ENCODE measurements around the gene HJURP. TPM values are rescaled to one million over a fixed set of nuclear protein-coding genes. Genes with fewer than 3 reads are reported as not detected.
A peak's percentile ranks its signal among the peaks of the same experiment; 100 is the strongest.

Gene HJURP
- total RNA-seq, 1 donor from 2014 or later, result 0.52 TPM

DNA sequence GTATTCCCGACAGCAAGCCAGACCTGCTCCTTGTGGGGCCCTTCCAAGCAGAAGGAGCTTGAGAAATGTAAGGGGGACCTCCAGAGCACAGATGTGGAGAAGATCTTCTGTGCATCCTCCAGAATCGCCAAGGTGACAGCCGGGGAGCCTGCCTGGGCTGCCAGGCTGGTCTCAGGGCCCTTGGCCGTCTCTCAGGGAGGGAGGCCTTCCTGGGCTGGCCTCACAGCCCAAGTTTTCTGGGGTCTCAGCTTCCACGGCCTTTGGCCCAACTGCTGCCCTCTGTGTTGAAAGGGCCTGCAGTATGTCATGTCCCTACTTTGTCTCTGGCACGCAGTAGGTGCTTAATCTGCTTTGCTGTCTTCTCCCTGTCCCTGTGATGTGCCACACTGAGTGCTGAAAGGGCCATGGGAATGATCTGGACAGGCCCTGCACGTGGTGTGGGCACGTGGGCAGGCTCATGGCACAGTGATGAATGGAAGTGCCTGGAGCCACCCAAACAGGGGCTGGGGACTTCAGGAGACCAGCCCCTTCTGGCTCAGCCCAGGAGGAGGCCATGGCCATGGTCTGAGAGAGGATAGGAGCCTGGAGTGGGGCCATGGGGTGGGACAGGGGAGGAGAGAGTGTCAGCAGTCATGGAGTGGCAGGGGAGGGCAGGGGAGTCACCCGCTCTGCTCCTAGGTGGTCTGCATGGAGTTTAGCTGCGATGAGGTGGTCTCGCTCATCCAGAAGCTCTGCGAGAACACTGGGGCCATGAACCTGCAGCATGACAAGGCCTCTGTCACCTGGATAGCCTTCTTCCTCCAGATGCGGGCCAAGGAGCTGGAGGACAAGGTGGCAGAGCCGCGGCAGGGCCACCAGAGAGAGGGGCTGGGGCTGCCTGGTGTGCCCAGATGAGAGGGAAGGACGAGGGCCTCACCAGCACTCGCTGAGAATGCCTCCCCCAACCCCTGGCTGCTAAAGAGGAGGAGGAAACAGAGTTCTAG, 35.4 kb downstream of the HJURP start:
- ATAC-seq, result no peak
- intact Hi-C loops (cut with micrococcal nuclease), result no loop called here
- DNase-seq, result no peak

GRCh38 chr2:233817995-233818638, 36.2 kb downstream of the HJURP start:
- no peak for ATAC-seq
- intact Hi-C loops (cut with micrococcal nuclease), result no loop called here
- DNase-seq, result no peak

DNA sequence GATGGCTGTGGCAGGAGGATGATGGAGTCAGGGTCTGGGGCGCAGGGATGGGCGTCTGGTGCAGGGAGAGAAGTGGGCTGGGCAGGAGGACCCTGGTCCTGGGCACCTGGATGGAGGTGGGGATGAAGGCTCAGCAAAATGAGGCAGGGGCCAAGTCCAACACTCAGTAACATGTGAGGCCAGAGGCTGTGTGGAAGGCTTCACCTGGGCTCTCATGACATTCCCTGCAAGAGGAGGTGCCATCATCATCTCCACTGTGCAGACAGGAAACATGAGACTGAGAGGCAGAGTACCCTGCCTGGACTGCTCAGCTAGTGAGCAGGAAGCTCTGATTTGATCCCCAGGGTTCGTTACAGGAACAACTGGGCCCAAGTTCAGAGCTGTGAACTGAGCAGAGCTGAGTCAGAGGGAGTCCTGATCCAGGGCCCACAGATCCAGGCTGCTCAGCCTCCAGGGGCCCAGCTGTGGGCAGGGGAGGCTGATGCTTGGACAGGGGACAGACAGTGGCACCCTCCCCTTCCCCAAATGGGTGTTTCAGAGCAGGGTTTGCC, 36.9 kb downstream of the HJURP start:
- intact Hi-C loops (cut with micrococcal nuclease), result no loop called here
- ATAC-seq (no peak), DNase-seq (no peak)

GRCh38 chr2:233816771-233817170, 37.6 kb downstream of the HJURP start:
- ATAC-seq (peak; percentile 18), DNase-seq (no peak)
- intact Hi-C loops (cut with micrococcal nuclease), result no loop called here

DNA sequence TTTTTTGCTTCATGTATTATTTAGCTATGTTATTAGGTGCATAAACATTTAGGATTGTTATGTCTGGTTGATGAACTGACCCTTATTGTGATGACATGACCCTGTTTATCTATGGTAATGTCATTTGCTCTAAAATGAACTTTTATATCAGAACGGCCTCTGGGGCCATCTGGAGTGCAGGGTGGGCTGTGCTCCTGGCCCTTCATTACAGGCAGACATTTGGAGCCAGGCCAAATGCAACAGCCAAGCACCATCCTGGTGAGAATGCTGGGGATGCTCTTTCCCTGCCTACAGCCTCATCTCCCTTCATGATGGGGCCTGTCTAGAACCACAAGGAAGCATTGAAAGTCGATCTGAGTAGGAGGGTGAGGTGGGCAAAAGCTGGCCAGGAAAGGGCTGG, 38.0 kb downstream of the HJURP start:
- intact Hi-C loops (cut with micrococcal nuclease), result no loop called here
- no peak for ATAC-seq

DNA sequence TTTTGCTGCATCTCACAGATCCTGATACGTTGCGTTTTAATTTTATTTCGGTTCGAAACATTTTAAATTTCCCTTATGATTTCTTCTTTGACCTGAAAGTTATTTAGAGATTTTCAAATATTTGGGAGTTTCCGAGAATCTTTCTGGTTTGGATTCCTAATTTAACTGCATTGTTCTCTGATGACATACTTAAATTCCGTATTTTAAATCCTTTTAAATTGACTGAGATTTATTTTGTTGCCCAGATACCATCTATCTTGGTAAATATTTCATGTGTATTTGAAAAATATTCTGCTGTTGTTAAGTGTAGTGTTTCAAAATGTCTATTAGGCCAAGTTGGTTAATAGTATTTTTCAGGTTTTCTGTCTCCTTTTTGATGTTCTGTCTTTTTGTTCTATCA, 38.5 kb downstream of the HJURP start:
- intact Hi-C loops (cut with micrococcal nuclease), result no loop called here
- no peak for ATAC-seq
- no peak for DNase-seq

More for the DNA sequence above, 38.0 kb downstream of the HJURP start:
- no peak for DNase-seq

DNA sequence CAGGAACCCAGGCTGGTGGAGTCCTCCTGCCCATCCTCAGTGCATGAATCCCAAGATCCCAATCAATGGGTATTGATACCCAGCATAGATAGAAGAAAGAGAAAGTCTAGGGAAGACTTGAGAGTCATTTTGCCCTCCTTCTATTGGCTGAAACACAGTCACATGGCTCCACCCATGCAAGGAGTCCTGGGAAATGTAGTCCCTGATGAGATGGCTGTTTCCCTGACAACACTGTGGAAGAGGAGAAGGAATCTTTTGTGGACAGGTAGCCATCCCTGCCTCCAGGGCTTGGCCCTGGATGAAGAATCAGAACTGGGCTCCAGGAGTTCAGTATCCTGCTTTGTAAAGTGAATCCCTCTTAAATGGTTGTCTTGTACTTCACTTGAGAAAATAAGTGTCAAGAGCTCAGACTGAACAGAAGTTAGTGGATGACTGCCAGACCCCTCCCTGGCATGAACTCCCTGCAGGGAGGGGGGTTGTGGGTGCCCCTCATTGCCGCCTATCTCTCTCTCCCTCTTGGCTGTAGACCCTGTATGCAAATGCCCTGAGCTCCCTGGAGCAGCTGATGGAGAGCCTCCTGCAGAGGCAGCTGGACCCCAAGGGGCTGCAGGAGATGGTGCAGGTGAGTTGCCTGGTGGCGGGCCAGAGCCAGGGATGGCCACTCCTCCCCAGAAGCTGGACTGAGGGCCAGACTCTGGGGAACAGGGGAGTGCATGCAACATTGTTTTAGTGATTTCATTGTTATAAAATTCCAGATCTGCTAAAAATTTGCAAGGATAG, 40.1 kb downstream of the HJURP start:
- intact Hi-C loops (cut with micrococcal nuclease), result no loop called here
- no peak for DNase-seq
- no peak for ATAC-seq

DNA sequence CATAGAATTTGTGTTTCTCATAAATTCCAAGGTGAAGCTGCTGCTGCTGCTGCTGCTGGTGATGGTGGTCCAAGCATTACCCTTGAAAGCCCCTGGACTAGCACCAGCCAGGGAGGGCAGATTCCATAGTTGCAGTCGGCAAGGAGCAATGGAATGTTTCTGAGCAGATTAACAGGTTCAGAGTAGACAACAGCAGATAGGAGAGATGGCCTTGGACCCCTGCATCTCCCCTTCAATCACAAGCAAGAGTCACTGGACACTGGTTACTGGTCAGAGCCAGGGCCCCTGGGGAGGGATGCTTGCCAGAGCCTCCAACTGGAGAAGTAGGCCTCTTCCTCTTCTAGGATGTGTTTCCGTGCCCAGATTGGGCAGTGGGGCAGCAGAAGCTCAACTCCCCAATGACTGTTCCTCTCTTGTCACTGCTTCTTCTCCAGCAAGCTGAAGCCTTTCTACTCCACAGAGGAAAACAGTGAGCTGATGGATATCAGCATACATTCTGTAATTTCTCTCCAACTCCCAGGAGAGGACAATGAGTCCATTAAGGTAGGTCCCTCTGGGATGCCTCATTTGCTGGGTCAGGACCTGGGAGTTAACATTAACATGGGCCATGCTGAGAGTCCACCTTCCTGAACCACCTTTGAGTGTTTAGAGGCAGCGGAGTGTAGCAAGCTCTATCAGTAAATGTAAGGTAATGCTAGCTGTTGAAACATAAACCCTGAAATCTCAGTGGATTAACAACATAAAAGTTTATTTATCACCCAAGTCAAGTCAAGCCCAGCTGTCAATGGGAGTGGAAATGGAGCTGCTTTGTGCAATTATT, 40.9 kb downstream of the HJURP start:
- DNase-seq (no peak), ATAC-seq (no peak)
- intact Hi-C loops (cut with micrococcal nuclease), result no loop called here

- ATAC-seq (no peak), DNase-seq (no peak)
- intact Hi-C loops (cut with micrococcal nuclease), result no loop called here
These were observed 42.6 kb downstream of the HJURP start for GRCh38 chr2:233811732-233812131.

DNA sequence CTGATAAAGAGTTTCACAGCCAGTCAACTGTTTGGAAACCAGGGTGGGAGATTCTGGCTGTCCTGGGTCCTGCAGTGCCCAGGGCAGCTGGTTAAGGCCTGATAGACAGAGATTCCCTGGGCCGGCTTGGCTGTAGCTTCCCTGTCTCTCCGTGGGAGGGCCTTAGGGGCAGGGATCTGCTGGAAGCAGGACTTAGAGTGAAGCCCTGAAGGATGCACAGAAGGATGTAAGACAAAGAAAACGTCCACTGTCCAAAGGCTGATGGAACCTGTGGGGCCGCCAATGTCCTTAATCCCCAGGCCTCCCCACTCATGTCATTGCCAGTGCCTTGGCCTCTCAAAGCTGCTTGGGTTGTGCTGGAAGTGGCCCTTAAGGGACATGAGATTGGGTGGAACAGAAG, 43.2 kb downstream of the HJURP start:
- DNase-seq (no peak), ATAC-seq (no peak)
- intact Hi-C loops (cut with micrococcal nuclease), result no loop called here

- no peak for DNase-seq
- intact Hi-C loops (cut with micrococcal nuclease), result no loop called here
- no peak for ATAC-seq
These were observed 44.0 kb downstream of the HJURP start for GRCh38 chr2:233810385-233810784.

- intact Hi-C loops (cut with micrococcal nuclease), result no loop called here
- no peak for DNase-seq
- ATAC-seq, result no peak
These were observed 46.1 kb downstream of the HJURP start for GRCh38 chr2:233807966-233808935.

DNA sequence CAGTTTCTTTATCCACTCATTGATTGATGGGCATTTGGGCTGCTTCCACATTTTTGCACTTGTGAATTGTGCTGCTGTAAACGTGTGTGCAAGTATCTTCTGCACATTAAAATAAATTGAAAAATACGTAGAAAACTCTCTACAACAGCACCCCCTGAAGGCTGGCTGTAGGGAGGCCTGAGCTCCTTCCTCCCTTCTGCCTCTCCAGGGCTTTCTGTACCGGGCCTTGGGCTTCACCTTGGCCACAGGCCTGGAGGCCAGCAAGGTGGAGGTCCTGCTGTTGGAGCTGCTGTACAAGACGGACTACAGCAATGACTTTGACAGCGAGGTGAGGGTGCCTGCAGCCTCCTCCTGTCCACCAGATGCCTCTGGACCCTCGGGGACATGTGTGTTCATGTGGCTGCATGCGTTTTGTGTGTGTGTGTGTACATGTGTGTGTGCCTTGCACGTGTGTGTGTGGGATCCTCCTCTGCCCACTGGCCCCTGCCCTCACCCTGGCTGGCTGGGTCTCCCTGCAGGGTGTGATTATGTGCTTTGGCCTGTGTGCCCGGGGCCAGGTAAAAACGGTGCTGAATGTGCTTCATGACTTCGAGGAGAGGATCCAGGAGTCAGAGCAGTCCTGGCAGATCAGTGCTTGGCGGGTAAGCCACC, 47.0 kb downstream of the HJURP start:
- DNase-seq, result no peak
- ATAC-seq, result no peak
- intact Hi-C loops (cut with micrococcal nuclease), result no loop called here

- no peak for ATAC-seq
- intact Hi-C loops (cut with micrococcal nuclease), result no loop called here
- DNase-seq, result no peak
These were observed 50.3 kb downstream of the HJURP start for GRCh38 chr2:233803994-233804393.

DNA sequence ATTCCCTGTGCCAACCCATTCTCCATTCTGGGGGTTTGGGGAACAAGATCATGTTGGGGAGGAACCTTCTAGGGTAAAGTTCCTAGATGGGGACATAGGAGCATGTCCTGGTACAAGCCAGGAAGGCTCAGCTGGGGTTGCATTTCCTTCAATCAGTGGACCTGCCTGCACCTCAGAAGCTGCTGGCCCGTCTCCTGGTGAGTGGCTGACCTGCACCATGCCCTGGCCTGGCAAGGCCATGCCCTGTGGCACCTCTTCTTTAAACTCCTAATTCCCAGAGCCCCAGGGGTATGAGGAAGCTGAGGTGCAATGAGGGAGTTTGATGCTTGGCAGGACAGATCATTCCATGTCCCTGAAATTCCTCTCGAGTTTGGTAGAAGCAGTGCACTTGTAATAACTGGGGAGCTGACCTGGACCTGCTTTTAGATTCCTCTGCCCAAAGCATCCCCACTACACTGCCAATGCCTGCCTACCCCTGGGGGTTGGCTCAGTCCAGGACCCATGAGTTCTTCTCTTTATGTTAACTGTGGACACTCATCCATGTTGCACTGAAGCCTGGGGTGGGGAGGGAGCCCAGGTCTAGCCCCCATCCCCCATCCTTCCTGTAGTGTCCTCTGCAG, 50.9 kb downstream of the HJURP start:
- intact Hi-C loops (cut with micrococcal nuclease), result no loop called here
- ATAC-seq, result no peak
- no peak for DNase-seq

DNA sequence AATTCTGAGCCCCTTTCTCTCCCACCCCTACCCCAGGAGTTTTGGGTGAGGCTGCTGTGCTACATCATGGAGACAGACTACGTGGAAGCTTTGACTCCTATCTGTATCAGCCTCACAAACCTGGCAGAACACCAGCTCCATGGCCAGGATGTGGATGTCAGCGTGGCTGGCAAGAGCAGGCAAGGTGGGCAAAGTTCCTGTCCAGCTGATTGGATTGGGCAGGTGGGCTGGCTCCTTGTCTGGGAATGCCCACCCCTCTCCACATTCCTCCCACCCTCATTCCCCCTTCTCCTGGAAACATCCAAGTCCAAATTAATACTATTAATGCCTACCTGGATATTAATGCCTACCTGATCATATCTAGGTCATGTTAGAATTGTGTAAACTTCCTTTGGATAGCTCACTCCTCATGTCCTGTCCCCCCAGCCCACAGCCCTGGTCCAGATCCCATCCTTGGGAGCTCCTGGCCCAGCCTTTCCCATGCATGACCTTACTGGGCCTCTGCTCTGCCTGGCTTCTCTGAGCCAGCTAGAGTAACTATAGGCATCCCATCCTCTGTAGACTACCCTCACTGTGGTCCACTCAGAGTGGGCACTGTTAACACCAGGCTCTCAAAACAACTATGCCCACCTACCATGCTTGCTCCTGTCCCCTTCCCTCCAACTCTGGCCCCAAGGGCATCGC, 52.1 kb downstream of the HJURP start:
- no peak for DNase-seq
- no peak for ATAC-seq
- intact Hi-C loops (cut with micrococcal nuclease), result no loop called here

Measured in left ventricle myocardium superior (tissue), 1 donor.